SU-DHL-6 (cell line): ENCODE data around the gene NHS.

ENCODE experiments used
- H2AFZ ChIP-seq: fragments of 200-600 bp; sonication (generic); 2 replicates; pipeline ENCODE4 v1.6.1; 2014; ENCODE audit warnings: low read depth, mild to moderate bottlenecking, moderate library complexity, mixed read lengths, antibody characterized with exemption, low read length; ENCODE audit not compliant: severe bottlenecking
- H3F3A ChIP-seq: fragments of 200-600 bp; shearing (Covaris generic); 2 replicates; pipeline ENCODE4 v1.6.0; 2016; ENCODE audit warnings: antibody characterized with exemption, mild to moderate bottlenecking; ENCODE audit not compliant: insufficient read depth
- H3K27ac ChIP-seq: fragments of 200-600 bp; sonication (generic); 2 replicates; pipeline ENCODE4 v1.5.1; 2016; ENCODE audit warnings: low read depth, mild to moderate bottlenecking, low read length, moderate library complexity, mixed read lengths
- H3K27me3 ChIP-seq: fragments of 200-600 bp; sonication (generic), shearing (Covaris generic); 2 replicates; pipeline ENCODE4 v1.6.0; 2014; ENCODE audit warnings: mild to moderate bottlenecking, low read length
- H3K36me3 ChIP-seq: fragments of 200-600 bp; sonication (generic); 2 replicates; pipeline ENCODE4 v1.6.1; 2014; ENCODE audit warnings: mild to moderate bottlenecking, low read length, mixed read lengths
- H3K4me2 ChIP-seq: fragments of 300-600, 200-600 bp; shearing (Covaris generic), sonication (generic); 2 replicates; pipeline ENCODE4 v1.6.0; 2014; ENCODE audit warnings: low read length, low read depth, mild to moderate bottlenecking; ENCODE audit not compliant: poor library complexity, severe bottlenecking
- H3K4me3 ChIP-seq: fragments of 200-600 bp; sonication (generic); 2 replicates; pipeline ENCODE4 v1.5.1; 2014; ENCODE audit warnings: antibody characterized with exemption, low read length, mild to moderate bottlenecking, mixed read lengths; ENCODE audit not compliant: insufficient read depth, poor library complexity, severe bottlenecking
- H3K79me2 ChIP-seq: fragments of 200-600 bp; sonication (generic); 2 replicates; pipeline ENCODE4 v1.6.1; 2014; ENCODE audit warnings: mild to moderate bottlenecking, low read length, moderate library complexity; ENCODE audit not compliant: insufficient read depth
- H3K9ac ChIP-seq: fragments of 200-600 bp; sonication (generic); 2 replicates; pipeline ENCODE4 v1.7.0; 2014; ENCODE audit warnings: mild to moderate bottlenecking, low read length
- H3K9me2 ChIP-seq: fragments of 200-600 bp; sonication (generic); replicated peaks from 2 replicates; pipeline ENCODE4 v1.6.1; 2014; ENCODE audit warnings: low read length; ENCODE audit not compliant: insufficient read depth
- H3K9me3 ChIP-seq: fragments of 200-600 bp; sonication (generic); 2 replicates; pipeline ENCODE4 v1.6.1; 2014; ENCODE audit warnings: low read length, mixed read lengths; ENCODE audit not compliant: insufficient read depth
- H4K20me1 ChIP-seq: fragments of 200-600 bp; sonication (generic); 2 replicates; pipeline ENCODE4 v1.6.1; 2014; ENCODE audit warnings: low read depth, mild to moderate bottlenecking, antibody characterized with exemption, low read length, moderate library complexity, mixed read lengths
- EZH2phosphoT487 ChIP-seq: fragments of 200-600 bp; sonication (generic), shearing (Covaris generic); conservative IDR thresholded peaks from 2 replicates; pipeline ENCODE4 v1.6.1; 2018; ENCODE audit warnings: mild to moderate bottlenecking, antibody characterized with exemption, low read length, moderate library complexity, mixed read lengths
- TF ChIP-seq, protein P1 (sequence below): fragments of 200-600 bp; sonication (generic); IDR thresholded peaks from one replicate; pipeline ENCODE4 v1.5.1; 2017; ENCODE audit warnings: antibody characterized with exemption, mild to moderate bottlenecking, low read length, moderate library complexity; ENCODE audit not compliant: insufficient read depth, poor library complexity, severe bottlenecking

Gene NHS

GRCh38 chrX:17718649-17719165 lies 343.7 kb downstream of the NHS start:
- Histone ChIP-seq H3K79me2 (no peaks in the 10 kb centered on the region), H3K27me3 (no peaks in the 10 kb centered on the region), H3K4me2 (no peak overlapping the region), H3F3A (no peaks in the 10 kb centered on the region), H4K20me1 (no peaks in the 10 kb centered on the region), H2AFZ (no peak overlapping the region), H3K9me2 (no peaks in the 10 kb centered on the region), H3K27ac (no peak overlapping the region), H3K9ac (no peak overlapping the region), H3K36me3 (no peaks in the 10 kb centered on the region), H3K4me3 (no peak overlapping the region), H3K9me3 (no peaks in the 10 kb centered on the region)
- TF ChIP-seq, protein P1, sequence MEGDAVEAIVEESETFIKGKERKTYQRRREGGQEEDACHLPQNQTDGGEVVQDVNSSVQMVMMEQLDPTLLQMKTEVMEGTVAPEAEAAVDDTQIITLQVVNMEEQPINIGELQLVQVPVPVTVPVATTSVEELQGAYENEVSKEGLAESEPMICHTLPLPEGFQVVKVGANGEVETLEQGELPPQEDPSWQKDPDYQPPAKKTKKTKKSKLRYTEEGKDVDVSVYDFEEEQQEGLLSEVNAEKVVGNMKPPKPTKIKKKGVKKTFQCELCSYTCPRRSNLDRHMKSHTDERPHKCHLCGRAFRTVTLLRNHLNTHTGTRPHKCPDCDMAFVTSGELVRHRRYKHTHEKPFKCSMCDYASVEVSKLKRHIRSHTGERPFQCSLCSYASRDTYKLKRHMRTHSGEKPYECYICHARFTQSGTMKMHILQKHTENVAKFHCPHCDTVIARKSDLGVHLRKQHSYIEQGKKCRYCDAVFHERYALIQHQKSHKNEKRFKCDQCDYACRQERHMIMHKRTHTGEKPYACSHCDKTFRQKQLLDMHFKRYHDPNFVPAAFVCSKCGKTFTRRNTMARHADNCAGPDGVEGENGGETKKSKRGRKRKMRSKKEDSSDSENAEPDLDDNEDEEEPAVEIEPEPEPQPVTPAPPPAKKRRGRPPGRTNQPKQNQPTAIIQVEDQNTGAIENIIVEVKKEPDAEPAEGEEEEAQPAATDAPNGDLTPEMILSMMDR, result no peak
- TF ChIP-seq EZH2phosphoT487, result no peak

DNA sequence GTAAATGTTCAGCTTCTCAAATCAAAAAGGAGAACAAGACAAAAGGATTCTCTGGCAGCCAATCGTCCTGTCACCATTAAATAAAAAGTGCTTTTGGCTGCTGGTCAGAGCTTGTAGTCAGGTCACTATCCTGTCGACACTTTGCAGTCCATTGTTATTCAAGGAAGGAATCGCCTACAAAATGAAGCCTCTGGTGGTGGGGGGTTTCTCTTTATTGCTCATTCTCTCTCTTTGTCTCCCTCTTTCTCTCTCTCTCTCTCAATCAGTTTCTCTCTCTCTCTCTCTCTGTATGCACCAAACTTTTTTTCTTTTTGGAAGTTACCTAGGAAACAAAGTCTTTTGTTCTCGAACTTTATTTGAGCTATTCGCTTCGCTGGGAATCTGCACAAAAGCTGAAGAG lies 344.7 kb downstream of the NHS start:
- no peak overlapping the region for H2AFZ ChIP-seq
- H3K9me3 ChIP-seq, result no peaks in the 10 kb centered on the region
- no peak overlapping the region for H3K4me3 ChIP-seq
- H3F3A ChIP-seq, result no peaks in the 10 kb centered on the region
- H3K9me2 ChIP-seq, result no peaks in the 10 kb centered on the region
- H3K79me2 ChIP-seq, result no peaks in the 10 kb centered on the region
- H3K36me3 ChIP-seq, result no peaks in the 10 kb centered on the region
- H3K27me3 ChIP-seq, result no peaks in the 10 kb centered on the region
- TF ChIP-seq EZH2phosphoT487, result no peak
- TF ChIP-seq, protein P1, result no peak
- H3K4me2 ChIP-seq, result no peak overlapping the region
- H3K9ac ChIP-seq, result no peak overlapping the region
- H4K20me1 ChIP-seq, result no peaks in the 10 kb centered on the region
- no peak overlapping the region for H3K27ac ChIP-seq

GRCh38 chrX:17721715-17722114 lies 346.7 kb downstream of the NHS start:
- Histone ChIP-seq H3K79me2 (no peaks in the 10 kb centered on the region), H3K9ac (no peak overlapping the region), H3F3A (no peaks in the 10 kb centered on the region), H3K9me2 (no peaks in the 10 kb centered on the region), H3K27ac (no peak overlapping the region), H3K4me2 (no peak overlapping the region), H3K27me3 (no peaks in the 10 kb centered on the region), H3K9me3 (no peaks in the 10 kb centered on the region), H4K20me1 (no peaks in the 10 kb centered on the region), H3K4me3 (no peak overlapping the region), H3K36me3 (no peaks in the 10 kb centered on the region), H2AFZ (no peak overlapping the region)
- no peak for TF ChIP-seq EZH2phosphoT487

GRCh38 chrX:17725181-17725580 lies 350.2 kb downstream of the NHS start:
- no peaks in the 10 kb centered on the region for H3K9me2 ChIP-seq

More at GRCh38 chrX:17725181-17725580, 350.2 kb downstream of the NHS start:
- H3K36me3 ChIP-seq, result no peaks in the 10 kb centered on the region
- no peak overlapping the region for H3K4me2 ChIP-seq
- H3K27ac ChIP-seq, result no peak overlapping the region
- no peaks in the 10 kb centered on the region for H3K27me3 ChIP-seq
- no peak overlapping the region for H3K4me3 ChIP-seq
- no peak overlapping the region for H3K9ac ChIP-seq
- no peaks in the 10 kb centered on the region for H3F3A ChIP-seq
- no peaks in the 10 kb centered on the region for H4K20me1 ChIP-seq
- no peaks in the 10 kb centered on the region for H3K79me2 ChIP-seq
- H2AFZ ChIP-seq, result no peak overlapping the region
- no peaks in the 10 kb centered on the region for H3K9me3 ChIP-seq
- no peak for TF ChIP-seq EZH2phosphoT487
- TF ChIP-seq, protein P1, result no peak
